K562 (cell line): Measurements from ENCODE around the gene TMEM202. TPM values are rescaled to one million over a fixed set of nuclear protein-coding genes. Genes with fewer than 3 reads are reported as not detected.

Experiments used
- ATAC-seq: fragments of 200-7000 bp; cut with Tn5 transposase; 3 replicates; pipeline ENCODE4 v1.9.1; 2020; ENCODE audit warnings: moderate library complexity
- BruUV-seq: library from RNA; stranded (reverse); fragments of 400-500 nt; replicated peaks from 2 replicates; lab custom pipeline; 2021; lab: Mats Ljungman, UMichigan
- CTCF ChIA-PET: fragments of 300-600 bp; formaldehyde crosslinking; extraction: SDS; loops from one replicate; lab custom pipeline; 2021; ENCODE audit warnings: low intra/inter-chr PET ratio; lab: Yijun Ruan, JAX
- POLR2A ChIA-PET: fragments of 300-600, 350-650 bp; sonication (Branson Sonifier 250); formaldehyde crosslinking; extraction: SDS; loops from one replicate; lab custom pipeline; 2021; ENCODE audit warnings: antibody characterized with exemption, inconsistent platforms; lab: Yijun Ruan, JAX
- DNase-seq, 4 experiments: peaks; one replicate each; pipeline versions ENCODE4 v3.0.0 to v3.0.0-alpha.2; 2011 to 2018; ENCODE audit warnings: low spot score in 3 of 4, mixed read lengths in 3 of 4; ENCODE audit errors: extremely low read depth in 1 of 4
- FAIRE-seq: peaks from 2 replicates; lab custom pipeline; 2011; peaks lifted over from hg19 to GRCh38; lab: Jason Lieb, UNC
- H2AFZ ChIP-seq: 2 replicates; pipeline ENCODE4 v1.6.0; 2011; ENCODE audit warnings: low read depth, low read length, control low read depth, inconsistent platforms
- H3K27ac ChIP-seq: fragments of 200-600 bp; 3 replicates; pipeline ENCODE4 v1.8.0; 2011; ENCODE audit warnings: low read depth, mild to moderate bottlenecking, control low read depth, inconsistent platforms, low read length, moderate library complexity, mixed read lengths; ENCODE audit errors: extremely low read depth
- H3K27me3 ChIP-seq, 2 experiments: fragments of 300-600 bp in 1 of 2; 2 replicates in 1 of 2; 3 replicates in 1 of 2; pipeline versions ENCODE4 v1.6.0 to v1.8.0; 2011; ENCODE audit warnings: inconsistent platforms in 2 of 2, low read length in 2 of 2, mild to moderate bottlenecking in 1 of 2, mixed read lengths in 1 of 2, moderate library complexity in 1 of 2; ENCODE audit not compliant: control insufficient read depth in 2 of 2, insufficient read depth in 2 of 2
- H3K36me3 ChIP-seq: fragments of 300-600 bp; 3 replicates; pipeline ENCODE4 v1.8.0; 2011; ENCODE audit warnings: mild to moderate bottlenecking, low read length, inconsistent platforms; ENCODE audit not compliant: control insufficient read depth, insufficient read depth
- H3K4me1 ChIP-seq, 2 experiments: fragments of 200-600 bp in 1 of 2; replicated peaks in 1 of 2; 2 replicates in 1 of 2; 3 replicates in 1 of 2; pipeline versions ENCODE4 v1.5.1 to v1.8.0; 2011; ENCODE audit warnings: inconsistent platforms in 2 of 2, low read length in 2 of 2, mild to moderate bottlenecking in 1 of 2, mixed read lengths in 1 of 2, moderate library complexity in 1 of 2; ENCODE audit not compliant: control insufficient read depth in 2 of 2, insufficient read depth in 2 of 2
- H3K4me2 ChIP-seq: 2 replicates; pipeline ENCODE4 v1.6.1; 2011; ENCODE audit warnings: low read length, control low read depth, inconsistent platforms, mixed read lengths; ENCODE audit not compliant: insufficient read depth
- H3K4me3 ChIP-seq: fragments of 200-600 bp; sonication (generic), shearing (Covaris generic); 2 replicates; pipeline ENCODE4 v1.5.1; 2016; ENCODE audit warnings: control low read depth, inconsistent platforms
- H3K79me2 ChIP-seq: fragments of 200-600 bp; 3 replicates; pipeline ENCODE4 v1.8.0; 2011; ENCODE audit warnings: low read length, inconsistent platforms; ENCODE audit not compliant: control insufficient read depth, insufficient read depth
- H3K9ac ChIP-seq, 2 experiments: 2 replicates each; pipeline versions ENCODE4 v1.6.0 to v1.6.1; 2011; ENCODE audit warnings: low read depth in 2 of 2, low read length in 2 of 2, control low read depth in 1 of 2, inconsistent platforms in 1 of 2, mild to moderate bottlenecking in 1 of 2, mixed read lengths in 1 of 2; ENCODE audit not compliant: insufficient read depth in 1 of 2
- H3K9me1 ChIP-seq: one replicate; pipeline ENCODE4 v1.6.0; 2011; ENCODE audit warnings: inconsistent platforms, mild to moderate bottlenecking, low read length, moderate library complexity; ENCODE audit not compliant: control insufficient read depth, insufficient read depth
- H3K9me3 ChIP-seq: replicated peaks from 2 replicates; pipeline ENCODE4 v1.5.1; 2011; ENCODE audit warnings: low read depth, low read length, inconsistent platforms; ENCODE audit not compliant: control insufficient read depth, insufficient read depth
- H4K20me1 ChIP-seq: replicated peaks from 2 replicates; pipeline ENCODE4 v1.6.1; 2011; ENCODE audit warnings: low read length, inconsistent platforms, mixed read lengths; ENCODE audit not compliant: control insufficient read depth, insufficient read depth
- CREB3 ChIP-seq: fragments of 450-650 bp; conservative IDR thresholded peaks from 2 replicates; pipeline ENCODE4 v1.6.1; 2016; ENCODE audit warnings: missing genetic modification characterization, low read depth, mild to moderate bottlenecking, missing compliant biosample characterization, moderate library complexity
- KLF10 ChIP-seq: fragments of 250-450 bp; sonication (Bioruptor Pico); IDR thresholded peaks from 2 replicates; pipeline ENCODE4 v1.6.1; 2021; ENCODE audit warnings: matching md5 sums
- XRCC4 ChIP-seq: IDR thresholded peaks from one replicate; pipeline ENCODE4 v1.6.1; 2011; ENCODE audit not compliant: insufficient read depth, insufficient read length; ENCODE audit errors: extremely low read depth
- WGBS: fragments of 100-300 bp; shearing (Covaris generic); methylation state at CpG from one replicate; pipeline ENCODE4 v1.1.6; 2016; ENCODE audit warnings: low coverage, mixed read lengths; ENCODE audit not compliant: insufficient coverage; ENCODE audit errors: missing lambda C conversion rate; 5-methylcytosine and 5-hydroxymethylcytosine counted together
- in situ Hi-C: fragments of 300-500 bp; cut with MboI; formaldehyde crosslinking; loops from 4 replicates; pipeline ENCODE4 v1.15.0; 2018; ENCODE audit warnings: inconsistent platforms, mixed read lengths
- intact Hi-C: fragments of 100-400 bp; cut with micrococcal nuclease; formaldehyde crosslinking; loops from 2 replicates; pipeline ENCODE4 v1.14.2; 2022
- polyA plus RNA-seq, 8 experiments: library from polyadenylated mRNA; depleted of rRNA in 4 of 8; stranded (reverse) in 5 of 8; unstranded in 3 of 8; fragments of >200 nt; fragmentation: Nextera tagmentation in 2 of 8; fragmentation: Illumina TruSeq in 1 of 8; extraction: Ambion mirVana in 2 of 8; extraction: Trizol in 1 of 8; gene quantifications; 2 replicates each; pipeline versions ENCODE4 v1.2.1 to v1.2.3, GENCODE V29; 2011 to 2014; ENCODE audit warnings: inconsistent platforms in 1 of 8, missing spikeins in 1 of 8
- total RNA-seq, 7 experiments: library from RNA; depleted of rRNA in 6 of 7; stranded (reverse); fragments of >200 nt in 6 of 7; fragmentation: Illumina TruSeq in 2 of 7; extraction: Trizol in 2 of 7; gene quantifications; 2 replicates each; pipeline versions ENCODE4 v1.2.1 to v1.2.3, GENCODE V29; 2011 to 2021; ENCODE audit warnings: low replicate concordance in 1 of 7

TMEM202 gene
- total and polyA plus RNA-seq, 9 of the 15 experiments (the other 6 are each of a cell fraction or from before 2014, with no cell fraction given) = not detected

GRCh38 chr15:72398648-72399047, 543 bp downstream of the TMEM202 start (continued):
- TF ChIP-seq CREB3 (tag) = no peak

- peaks cover 14 to 16% of the 10 kb centered on the region in 2 experiments for H3K27me3 ChIP-seq
- no peak for FAIRE-seq
- no peak overlapping the region for H3K4me3 ChIP-seq
- 1% methylated on average over 5 of the region's 5 CpGs for WGBS
- ChIA-PET CTCF (interaction anchor here (0.5 kb wide), 1 partner anchor 17 kb away, joined by 3 read pairs; no protein-coding TSS in a partner anchor), POLR2A (no interaction called here)
- no peak overlapping the region for H3K27ac ChIP-seq
- H3K9me3 ChIP-seq = no peaks in the 10 kb centered on the region
- no peaks in the 10 kb centered on the region for H3K4me1 ChIP-seq
- no peaks in the 10 kb centered on the region for H3K9me1 ChIP-seq
- H3K79me2 ChIP-seq = no peaks in the 10 kb centered on the region
- in situ Hi-C loops = no loop called here
- ATAC-seq = no peak
- TF ChIP-seq KLF10 (CRISPR knock-in tag) = no peak
- TF ChIP-seq XRCC4 = no peak
- H4K20me1 ChIP-seq = no peaks in the 10 kb centered on the region
- intact Hi-C loops = no loop called here
- no peak overlapping the region for H3K4me2 ChIP-seq
- H2AFZ ChIP-seq = no peak overlapping the region
- H3K36me3 ChIP-seq = no peaks in the 10 kb centered on the region
- DNase-seq = no peak
- BruUV-seq = no TSS peak
- no peak overlapping the region for H3K9ac ChIP-seq
These were observed 4.6 kb downstream of the TMEM202 start for GRCh38 chr15:72402726-72403125.
